HG03460 (cell line): Measurements from ENCODE around the gene TUNAR.
"Not testable (repeated sequence)": the region's sequence is repeated elsewhere in the genome, so short reads cannot be mapped to it uniquely, and the experiment has no call there.

ENCODE experiments used
- ATAC-seq: cut with Tn5 transposase; IDR thresholded peaks from one replicate; pipeline ENCODE4 v1.9.1; 2021; ENCODE audit not compliant: unreplicated experiment

The TUNAR gene

GRCh38 chr14:95968048-95968447 is 91.4 kb downstream of the TUNAR start:
- not testable (repeated sequence) for ATAC-seq
